NCI-H1930 (cell line): ENCODE data around the gene TMCO1.
A peak's percentile ranks its signal among the peaks of the same experiment; 100 is the strongest.
"Not testable (repeated sequence)": the region's sequence is repeated elsewhere in the genome, so short reads cannot be mapped to it uniquely, and the experiment has no call there.

Experiments used
- DNase-seq, 2 experiments: peaks; one replicate each; lab custom pipeline; 2025; lab: John Stamatoyannopoulos, UW

Gene TMCO1, protein sequence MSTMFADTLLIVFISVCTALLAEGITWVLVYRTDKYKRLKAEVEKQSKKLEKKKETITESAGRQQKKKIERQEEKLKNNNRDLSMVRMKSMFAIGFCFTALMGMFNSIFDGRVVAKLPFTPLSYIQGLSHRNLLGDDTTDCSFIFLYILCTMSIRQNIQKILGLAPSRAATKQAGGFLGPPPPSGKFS

GRCh38 chr1:165768513-165769394 is at the start of gene TMCO1:
TSS of gene TMCO1 (minus strand) at chr1:165768868. CDS start at chr1:165768751, 117 bp downstream.
- DNase-seq: peak; percentile 93

DNA sequence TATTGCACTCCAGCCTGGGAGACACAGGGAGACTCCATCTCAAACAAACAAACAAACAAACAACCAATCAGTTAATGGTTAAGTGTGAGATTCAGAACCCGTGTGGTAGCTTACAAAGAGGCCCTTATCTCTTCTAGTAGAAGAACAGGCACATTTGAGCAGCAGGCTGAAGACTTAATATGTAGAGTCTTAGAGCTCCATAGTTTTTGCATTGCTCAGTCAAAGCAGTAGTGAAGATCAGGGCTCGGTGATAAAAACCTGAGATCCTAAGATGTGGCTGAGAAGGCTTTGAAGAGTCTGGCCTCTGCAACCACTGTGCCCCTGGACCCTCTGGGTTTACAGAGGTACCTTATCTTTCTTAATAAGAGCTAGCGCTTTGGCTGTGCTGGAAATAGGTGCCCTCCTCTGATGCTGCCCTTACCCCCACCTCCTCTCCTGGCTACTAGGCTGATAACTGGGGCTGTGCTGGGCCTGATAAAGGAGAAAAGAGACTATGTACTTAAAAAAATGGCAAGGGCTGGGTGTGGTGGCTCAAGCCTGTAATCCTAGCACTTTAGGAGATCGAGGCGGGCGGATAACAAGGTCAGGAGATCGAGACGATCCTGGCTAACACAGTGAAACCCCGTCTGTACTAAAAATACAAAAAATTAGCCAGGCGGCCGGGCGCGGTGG is 48.3 kb upstream of the TMCO1 start:
- DNase-seq: no peak

GRCh38 chr1:165816157-165816556 is 47.5 kb upstream of the TMCO1 start:
- DNase-seq: no peak

- DNase-seq: no peak
Measured at GRCh38 chr1:165815725-165816124, 47.1 kb upstream of the TMCO1 start.

DNA sequence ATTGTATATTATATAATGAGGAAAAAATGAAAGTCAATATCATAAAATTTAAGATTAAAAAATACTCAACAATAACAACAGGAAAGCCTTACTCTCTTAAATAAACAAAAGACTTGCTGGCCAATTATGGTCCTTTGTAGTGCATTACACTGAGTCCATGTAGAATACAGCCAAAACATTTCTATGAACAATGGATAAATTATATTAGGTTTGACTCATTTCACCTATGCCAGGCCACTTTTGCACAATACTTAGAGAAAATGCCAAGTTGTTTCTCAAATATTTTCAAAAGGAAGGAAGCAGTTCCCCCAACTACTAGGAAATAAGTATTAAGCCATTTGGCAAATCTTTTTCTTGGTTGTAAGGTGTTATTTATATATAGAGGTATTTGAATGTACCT is 38.9 kb upstream of the TMCO1 start:
- DNase-seq: no peak

DNA sequence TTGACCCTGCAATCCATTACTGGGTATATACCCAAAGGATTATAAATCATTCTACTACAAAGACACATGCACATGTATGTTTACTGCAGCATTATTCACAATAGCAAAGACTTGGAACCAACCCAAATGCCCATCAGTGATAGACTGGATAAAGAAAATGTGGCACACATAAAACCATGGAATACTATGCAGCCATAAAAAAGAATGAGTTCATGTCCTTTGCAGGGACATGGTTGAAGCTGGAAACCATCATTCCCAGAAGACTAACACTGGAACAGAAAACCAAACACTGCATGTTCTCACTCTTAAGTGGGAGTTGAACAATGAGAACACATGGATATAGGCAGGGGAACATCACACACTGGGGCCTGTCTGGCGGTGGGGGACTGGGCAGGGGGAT is 35.8 kb upstream of the TMCO1 start:
- not testable (repeated sequence) for DNase-seq

- DNase-seq: no peak
Measured at GRCh38 chr1:165799387-165799786, 30.7 kb upstream of the TMCO1 start.

DNA sequence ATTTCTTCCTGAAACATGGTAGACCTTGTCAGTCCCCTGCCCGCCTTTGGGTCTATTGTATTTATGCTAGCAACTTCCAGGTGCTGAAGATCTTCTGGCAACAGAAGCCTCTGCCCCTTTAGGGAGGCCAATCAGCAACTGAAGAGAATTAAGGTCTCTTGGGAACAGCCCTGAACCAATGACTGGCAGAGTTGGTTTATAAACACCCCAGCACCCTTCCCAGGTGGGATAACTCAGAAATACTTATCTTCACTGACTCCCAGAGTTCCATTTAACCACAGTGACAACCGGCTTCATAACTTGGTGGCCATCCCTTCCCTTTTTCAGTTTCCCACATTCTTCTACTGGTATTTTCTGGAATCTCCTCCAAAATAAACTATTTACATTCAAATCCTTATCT is 27.2 kb upstream of the TMCO1 start:
- DNase-seq: no peak

- DNase-seq: no peak
Measured at GRCh38 chr1:165793951-165794350, 25.3 kb upstream of the TMCO1 start.

- no peak for DNase-seq
Measured at GRCh38 chr1:165787741-165788140, 19.1 kb upstream of the TMCO1 start.

- DNase-seq: not testable (repeated sequence)
Measured at GRCh38 chr1:165783519-165783918, 14.9 kb upstream of the TMCO1 start.

- not testable (repeated sequence) for DNase-seq
Measured at GRCh38 chr1:165778197-165778596, 9.5 kb upstream of the TMCO1 start.

GRCh38 chr1:165773324-165773965 is 4.8 kb upstream of the TMCO1 start:
- DNase-seq: no peak

DNA sequence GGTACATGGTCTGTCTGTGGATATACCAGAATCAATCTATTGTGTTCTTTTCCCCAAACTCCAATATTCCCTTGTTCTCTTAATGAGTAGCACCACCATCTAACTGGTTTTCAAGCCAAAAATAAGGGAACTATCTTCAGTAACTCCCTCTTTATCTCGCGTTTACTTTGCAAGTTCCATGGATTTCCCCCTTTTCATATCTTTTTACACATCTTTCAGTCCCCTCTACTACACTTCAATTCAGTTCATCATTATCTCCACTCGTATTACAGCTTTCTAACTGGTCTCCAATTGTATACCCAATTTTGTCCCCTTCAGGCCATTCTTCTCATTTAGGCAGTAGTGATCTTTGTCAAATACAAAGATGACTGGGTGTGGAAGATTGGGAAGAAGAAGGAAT is 4.1 kb upstream of the TMCO1 start:
- no peak for DNase-seq

DNA sequence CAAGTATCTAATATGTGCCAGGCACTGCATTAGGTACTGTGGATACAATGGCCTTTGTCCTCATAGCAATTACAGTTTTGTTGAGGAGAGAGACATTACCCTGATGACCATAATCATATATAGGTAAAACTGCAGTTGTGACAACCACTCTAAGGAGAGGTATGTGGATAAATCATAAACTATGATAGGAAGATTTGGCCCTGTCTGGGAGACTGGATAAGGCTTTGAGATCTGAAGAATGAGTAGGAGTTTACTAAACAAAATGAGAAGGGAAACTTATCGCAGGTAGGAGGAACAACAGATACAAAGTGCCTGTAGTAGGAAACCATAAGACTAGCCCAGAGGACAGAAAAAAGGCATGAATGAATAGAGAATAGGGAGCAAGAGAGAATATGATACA is 4.4 kb downstream of the TMCO1 start:
- no peak for DNase-seq

DNA sequence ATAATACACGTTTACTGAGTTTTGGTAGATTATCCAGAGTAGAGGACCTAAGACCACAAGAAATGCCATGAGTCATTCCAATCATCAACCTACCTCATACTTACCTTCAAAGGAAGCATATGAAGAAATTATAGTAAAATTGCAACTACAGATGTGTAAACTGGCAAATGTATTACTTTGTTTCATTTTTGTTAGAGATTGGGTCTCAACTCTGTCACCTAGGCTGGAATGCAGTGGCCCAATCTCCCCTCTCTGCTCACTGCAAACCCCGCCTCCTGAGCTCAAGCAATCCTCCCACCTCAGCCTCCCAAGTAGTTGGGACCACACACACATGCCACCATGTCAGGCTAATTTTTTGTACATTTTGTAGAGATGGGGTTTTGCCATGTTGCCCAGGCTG is 5.2 kb downstream of the TMCO1 start:
- DNase-seq: no peak

DNA sequence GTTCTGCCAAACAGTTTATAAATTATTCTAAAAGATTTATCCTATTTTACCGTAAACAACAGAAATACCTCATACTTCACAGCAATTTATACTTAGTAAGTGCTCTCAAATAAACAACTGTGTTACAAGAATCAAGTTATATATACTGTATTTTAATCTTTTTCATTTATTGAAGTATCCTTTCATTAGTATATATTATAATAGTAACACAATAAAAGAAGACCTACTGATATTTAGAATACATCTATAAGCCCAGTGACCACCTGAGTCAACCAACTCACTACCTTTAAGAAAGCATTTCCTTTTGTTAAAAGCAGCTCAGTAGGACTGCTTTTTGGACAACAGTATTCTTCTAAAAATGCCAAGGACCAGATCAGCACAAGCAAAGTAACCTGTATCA is 5.9 kb downstream of the TMCO1 start:
- no peak for DNase-seq

GRCh38 chr1:165759095-165759494 is 9.6 kb downstream of the TMCO1 start:
- no peak for DNase-seq

DNA sequence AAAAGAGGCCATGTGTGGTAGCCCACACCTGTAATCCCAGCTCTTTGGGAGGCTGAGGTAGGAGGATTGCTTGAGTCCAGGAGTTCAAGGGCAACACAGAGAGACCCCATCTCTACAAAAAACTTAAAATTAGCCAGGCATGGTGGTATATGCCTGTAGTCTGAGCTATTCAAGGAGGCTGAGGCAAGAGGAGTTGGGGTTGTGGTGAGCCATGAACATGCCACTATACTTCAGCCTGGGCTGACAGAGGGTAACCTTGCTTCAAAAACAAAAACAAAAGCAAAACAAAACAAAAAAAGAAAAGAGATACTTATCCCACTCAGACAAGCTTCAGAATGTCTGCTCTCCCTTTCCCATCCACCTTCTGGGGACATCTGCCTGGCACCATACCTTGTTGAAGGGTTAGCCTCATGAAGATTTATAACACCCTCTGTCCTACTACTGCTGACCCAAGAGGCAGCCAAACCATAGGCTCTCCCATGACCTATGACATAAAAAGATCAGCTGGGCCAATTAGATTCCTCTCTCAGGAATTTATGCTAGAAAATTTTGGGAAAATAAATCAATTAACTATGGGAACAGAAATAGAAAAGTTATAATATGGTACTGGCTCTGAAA is 13.2 kb downstream of the TMCO1 start:
- DNase-seq: no peak

- DNase-seq: no peak
Measured at GRCh38 chr1:165753934-165754333, 14.7 kb downstream of the TMCO1 start.

DNA sequence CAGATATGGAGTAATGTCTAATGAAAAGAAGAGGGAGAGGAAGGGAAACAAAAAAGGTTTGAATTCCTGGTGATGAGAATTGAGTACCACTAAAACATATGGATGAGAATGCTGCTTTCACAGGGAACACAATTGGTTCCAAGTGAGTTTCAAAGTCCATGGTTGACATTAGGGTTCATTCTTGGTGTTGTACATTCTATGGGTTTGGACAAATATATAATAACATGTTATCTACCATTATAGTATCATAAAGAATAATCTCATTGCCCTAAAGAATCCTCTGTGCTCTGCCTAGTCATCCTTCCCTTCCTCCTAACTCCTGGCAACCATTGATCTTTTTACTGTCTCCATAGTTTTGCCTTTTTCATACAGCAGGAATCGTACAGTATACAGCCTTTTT is 20.1 kb downstream of the TMCO1 start:
- no peak for DNase-seq
